Hepatocyte (in vitro differentiated cells): ENCODE data around the gene KRTAP5-6.

ENCODE experiments used
- EZH2 ChIP-seq: fragments of 200-600 bp; sonication (generic); IDR thresholded peaks from 2 replicates; pipeline ENCODE4 v1.6.1; 2016; ENCODE audit warnings: antibody characterized with exemption, mild to moderate bottlenecking, borderline replicate concordance
- EZH2phosphoT487 ChIP-seq: fragments of 200-600 bp; sonication (generic); IDR thresholded peaks from one replicate; pipeline ENCODE4 v1.6.1; 2018; ENCODE audit warnings: antibody characterized with exemption, mild to moderate bottlenecking, low read depth, moderate library complexity; ENCODE audit not compliant: unreplicated experiment, severe bottlenecking
- TF ChIP-seq, protein P1 (sequence below): fragments of 200-600 bp; sonication (generic); IDR thresholded peaks from 2 replicates; pipeline ENCODE4 v1.5.1; 2016; ENCODE audit warnings: antibody characterized with exemption, mild to moderate bottlenecking; ENCODE audit not compliant: poor library complexity

DNA sequence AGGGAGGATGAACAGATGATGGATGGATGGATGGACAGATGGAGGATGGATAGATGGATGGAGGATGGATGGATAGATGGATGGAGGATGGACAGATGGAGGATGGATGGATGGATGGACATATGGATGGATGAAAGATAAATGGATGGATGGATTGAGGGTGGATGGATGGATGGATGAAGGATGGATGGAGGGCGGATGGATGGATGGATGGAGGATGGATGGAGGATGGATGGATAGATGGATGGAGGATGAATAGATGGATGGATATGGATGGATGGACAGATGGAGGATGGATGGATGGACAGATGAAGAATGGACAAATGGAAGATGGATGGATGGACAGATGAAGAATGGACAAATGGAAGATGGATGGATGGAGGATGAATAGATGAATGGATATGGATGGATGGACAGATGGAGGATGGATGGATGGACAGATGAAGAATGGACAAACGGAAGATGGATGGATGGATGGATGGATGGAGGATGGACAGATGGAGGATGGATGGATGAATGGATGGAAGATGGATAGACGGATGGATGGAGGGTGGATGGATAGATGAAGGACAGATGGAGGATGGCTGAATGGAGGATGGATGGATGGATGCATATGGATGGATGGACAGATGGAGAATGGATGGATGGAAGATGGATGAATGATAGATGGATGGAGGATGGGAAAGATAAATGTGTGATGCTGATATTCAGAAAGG, 46.0 kb downstream of the KRTAP5-6 start:
- TF ChIP-seq, protein P1, sequence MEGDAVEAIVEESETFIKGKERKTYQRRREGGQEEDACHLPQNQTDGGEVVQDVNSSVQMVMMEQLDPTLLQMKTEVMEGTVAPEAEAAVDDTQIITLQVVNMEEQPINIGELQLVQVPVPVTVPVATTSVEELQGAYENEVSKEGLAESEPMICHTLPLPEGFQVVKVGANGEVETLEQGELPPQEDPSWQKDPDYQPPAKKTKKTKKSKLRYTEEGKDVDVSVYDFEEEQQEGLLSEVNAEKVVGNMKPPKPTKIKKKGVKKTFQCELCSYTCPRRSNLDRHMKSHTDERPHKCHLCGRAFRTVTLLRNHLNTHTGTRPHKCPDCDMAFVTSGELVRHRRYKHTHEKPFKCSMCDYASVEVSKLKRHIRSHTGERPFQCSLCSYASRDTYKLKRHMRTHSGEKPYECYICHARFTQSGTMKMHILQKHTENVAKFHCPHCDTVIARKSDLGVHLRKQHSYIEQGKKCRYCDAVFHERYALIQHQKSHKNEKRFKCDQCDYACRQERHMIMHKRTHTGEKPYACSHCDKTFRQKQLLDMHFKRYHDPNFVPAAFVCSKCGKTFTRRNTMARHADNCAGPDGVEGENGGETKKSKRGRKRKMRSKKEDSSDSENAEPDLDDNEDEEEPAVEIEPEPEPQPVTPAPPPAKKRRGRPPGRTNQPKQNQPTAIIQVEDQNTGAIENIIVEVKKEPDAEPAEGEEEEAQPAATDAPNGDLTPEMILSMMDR = no peak
- TF ChIP-seq EZH2 = no peak
- no peak for TF ChIP-seq EZH2phosphoT487
